Ishikawa (cell line): ENCODE results near the gene TXNDC8.

Source experiments
- CEBPB ChIP-seq: IDR thresholded peaks from 2 replicates; pipeline ENCODE4 v1.6.1; 2012
- CREB1 ChIP-seq: IDR thresholded peaks from 2 replicates; pipeline ENCODE4 v1.6.1; 2012; ENCODE audit warnings: low read depth
- EP300 ChIP-seq: IDR thresholded peaks from 2 replicates; pipeline ENCODE4 v1.6.1; 2012; ENCODE audit warnings: borderline replicate concordance
- FOXM1 ChIP-seq: IDR thresholded peaks from 2 replicates; pipeline ENCODE4 v1.6.1; 2012; ENCODE audit warnings: low read depth, borderline replicate concordance
- NFIC ChIP-seq: IDR thresholded peaks from 2 replicates; pipeline ENCODE4 v1.6.1; 2012
- RAD21 ChIP-seq: IDR thresholded peaks from 2 replicates; pipeline ENCODE4 v1.6.1; 2012; ENCODE audit warnings: low read depth
- REST ChIP-seq: IDR thresholded peaks from 2 replicates; pipeline ENCODE4 v1.6.1; 2012; ENCODE audit warnings: low read depth, mild to moderate bottlenecking
- TAF1 ChIP-seq: IDR thresholded peaks from 2 replicates; pipeline ENCODE4 v1.6.1; 2012; ENCODE audit warnings: low read depth, mild to moderate bottlenecking
- TCF12 ChIP-seq: IDR thresholded peaks from 2 replicates; pipeline ENCODE4 v1.6.1; 2012; ENCODE audit warnings: low read depth
- TEAD4 ChIP-seq: IDR thresholded peaks from 2 replicates; pipeline ENCODE4 v1.6.1; 2012
- USF1 ChIP-seq: IDR thresholded peaks from 2 replicates; pipeline ENCODE4 v1.6.1; 2012
- YY1 ChIP-seq: IDR thresholded peaks from 2 replicates; pipeline ENCODE4 v1.6.1; 2012; ENCODE audit warnings: low read depth
- ZBTB7A ChIP-seq: IDR thresholded peaks from 2 replicates; pipeline ENCODE4 v1.6.1; 2012; ENCODE audit warnings: low read depth
- TF ChIP-seq, protein P1 (sequence below): IDR thresholded peaks from 2 replicates; pipeline ENCODE4 v1.6.1; 2012

TXNDC8 gene

DNA sequence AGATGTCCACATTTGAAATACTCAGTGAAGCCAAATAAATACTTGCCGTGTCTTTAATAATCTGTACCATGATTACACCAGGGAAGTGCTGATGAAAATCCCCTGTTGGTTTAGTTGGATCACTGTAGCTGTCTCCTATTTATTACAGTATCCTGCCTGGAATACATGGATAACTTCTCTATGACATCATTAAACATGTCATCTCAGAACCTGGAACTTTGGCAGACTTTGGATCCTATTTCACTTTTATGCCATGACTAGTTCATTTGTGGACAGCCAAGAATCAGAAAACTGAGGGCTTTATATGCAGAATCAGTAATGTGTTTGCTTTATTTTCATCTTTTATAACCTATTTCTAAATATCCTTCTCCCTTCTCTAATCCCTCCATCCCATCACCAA is at the start of gene TXNDC8:
Gene TXNDC8, minus strand, starts transcription at position 137 of the 400 bp plus-strand sequence.
- TF ChIP-seq NFIC (no peak), TAF1 (no peak), FOXM1 (no peak), YY1 (no peak), TEAD4 (no peak), ZBTB7A (no peak)

DNA sequence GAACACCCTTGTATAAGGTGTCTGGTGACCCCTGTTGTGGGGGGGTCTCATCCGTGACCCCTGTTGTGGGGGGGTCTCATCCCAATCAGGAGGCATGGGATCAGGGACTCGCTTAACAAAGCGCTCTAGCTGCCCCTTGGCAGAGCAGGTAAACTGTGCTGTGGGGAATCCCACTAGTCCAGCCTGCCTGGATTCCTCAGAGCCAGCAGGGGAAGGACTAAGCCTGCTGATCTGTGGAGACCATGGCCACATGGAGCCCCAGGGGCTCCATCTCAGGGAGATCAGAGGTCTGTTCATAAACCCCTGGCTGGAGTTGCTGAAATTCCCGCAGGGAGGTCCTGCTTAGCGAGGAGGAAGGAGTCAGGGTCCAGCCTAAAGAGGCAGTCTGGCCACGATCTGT is 45.8 kb upstream of the TXNDC8 start:
- TF ChIP-seq TAF1 (no peak), YY1 (no peak)

GRCh38 chr9:110382731-110383130 is 45.1 kb upstream of the TXNDC8 start:
- TF ChIP-seq FOXM1 (no peak), CEBPB (no peak), TCF12 (no peak), YY1 (no peak), USF1 (no peak), TAF1 (no peak)
- TF ChIP-seq, protein P1, sequence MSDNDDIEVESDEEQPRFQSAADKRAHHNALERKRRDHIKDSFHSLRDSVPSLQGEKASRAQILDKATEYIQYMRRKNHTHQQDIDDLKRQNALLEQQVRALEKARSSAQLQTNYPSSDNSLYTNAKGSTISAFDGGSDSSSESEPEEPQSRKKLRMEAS = no peak

DNA sequence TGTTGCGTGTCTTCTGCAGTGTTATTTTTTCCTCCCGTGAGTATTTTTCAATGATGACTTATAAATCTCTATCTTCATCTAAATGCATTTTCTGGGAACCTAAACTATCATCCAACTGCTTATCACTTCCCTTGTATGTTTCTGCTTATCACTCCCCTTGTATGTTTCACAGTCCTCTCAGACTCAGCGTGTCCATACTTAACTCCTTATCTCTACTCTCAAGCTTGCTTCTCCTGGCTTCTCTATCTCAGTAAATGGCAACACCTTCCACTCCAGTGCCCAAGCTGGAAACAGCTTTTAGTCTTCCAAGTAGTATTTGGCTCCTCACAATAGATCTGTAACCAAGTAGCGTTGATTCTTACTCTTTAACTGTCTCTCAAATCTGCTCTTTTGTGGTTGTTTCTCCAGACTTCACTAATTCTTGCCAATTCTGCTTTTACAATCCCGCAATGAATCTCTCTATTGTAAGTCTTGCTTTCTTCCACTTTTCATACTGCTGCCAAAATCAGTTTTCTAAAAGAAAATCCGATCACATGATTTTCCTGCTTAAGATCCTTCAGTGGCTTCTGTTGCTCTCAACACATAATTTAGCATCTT is 33.8 kb upstream of the TXNDC8 start:
- TF ChIP-seq YY1 (no peak), ZBTB7A (no peak), EP300 (no peak), CEBPB (no peak), FOXM1 (no peak), REST (no peak), CREB1 (no peak), TAF1 (no peak), NFIC (no peak)
- TF ChIP-seq, protein P1 = no peak

DNA sequence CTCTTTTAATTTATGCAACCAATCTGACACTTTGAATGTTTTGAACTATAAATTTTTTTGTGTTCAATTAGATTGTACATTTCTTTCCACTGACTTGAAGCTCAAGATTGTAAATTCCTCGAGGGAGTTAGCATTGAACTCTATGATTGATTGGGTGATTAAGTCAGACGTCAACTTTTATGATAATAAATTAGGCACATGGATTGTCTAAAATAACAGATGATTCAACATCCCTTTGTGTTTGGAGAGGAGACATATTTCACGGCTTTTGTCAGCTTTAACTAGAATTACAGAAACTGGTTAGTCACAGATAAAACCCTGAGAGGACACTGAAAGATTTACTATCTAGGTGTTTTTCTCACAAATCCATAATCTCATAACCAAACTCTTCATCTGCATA is 32.7 kb upstream of the TXNDC8 start:
- TF ChIP-seq EP300 = no peak
- no peak for TF ChIP-seq TAF1
- no peak for TF ChIP-seq REST

DNA sequence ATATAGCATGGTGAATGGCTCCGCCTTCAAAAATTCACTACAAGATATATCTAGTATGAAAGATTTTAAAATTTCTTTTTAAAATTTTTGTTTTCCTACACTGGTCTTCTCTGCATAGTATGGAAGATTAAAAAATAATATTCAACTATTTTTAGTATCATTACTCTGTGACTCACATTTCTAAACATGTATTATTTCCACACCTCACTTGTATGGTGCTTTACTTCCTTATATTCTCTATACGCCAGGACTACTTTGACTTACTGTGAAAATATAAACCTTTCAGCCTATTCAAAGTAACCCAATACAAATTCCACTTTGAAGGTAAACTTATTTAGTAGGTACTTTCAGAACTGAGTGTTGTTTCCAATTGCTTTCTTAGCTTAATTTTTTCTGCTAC is 26.8 kb upstream of the TXNDC8 start:
- TF ChIP-seq CREB1 (no peak), NFIC (no peak), YY1 (no peak), REST (no peak), ZBTB7A (no peak), RAD21 (no peak)
